Tibial artery (tissue), 4 donors: ENCODE data around the gene PRDM8.

ENCODE experiments used
- DNase-seq, 2 donors: peaks; one replicate each; pipeline ENCODE4 v3.0.0-alpha.2; 2019
- H3K27ac ChIP-seq, 2 donors: fragments of 200-600 bp; sonication (generic) in 1 of 2; 1 replicate in 1 of 2; 2 replicates in 1 of 2; pipeline ENCODE4 v1.5.1; 2018 to 2019; ENCODE audit warnings: mild to moderate bottlenecking in 1 of 2
- H3K27me3 ChIP-seq, 2 donors: fragments of 200-600 bp; sonication (generic) in 1 of 2; one replicate each; pipeline versions ENCODE4 v1.5.1 to v1.6.0; 2016 to 2019
- H3K36me3 ChIP-seq, 3 donors: fragments of 200-600 bp; sonication (generic) in 2 of 3; one replicate each; pipeline ENCODE4 v1.5.1; 2016 to 2019; ENCODE audit warnings: mild to moderate bottlenecking in 2 of 3
- H3K4me1 ChIP-seq, 4 donors: fragments of 200-600 bp; sonication (generic) in 2 of 4; 1 replicate in 3 of 4; 2 replicates in 1 of 4; pipeline ENCODE4 v1.5.1; 2016 to 2019
- H3K4me3 ChIP-seq, 2 donors: fragments of 200-600 bp; sonication (generic) in 1 of 2; 1 replicate in 1 of 2; 2 replicates in 1 of 2; pipeline ENCODE4 v1.5.1; 2018 to 2019; ENCODE audit warnings: mild to moderate bottlenecking in 2 of 2
- H3K9me3 ChIP-seq, 3 donors: fragments of 200-600 bp; sonication (generic) in 1 of 3; one replicate each; pipeline ENCODE4 v1.5.1; 2016 to 2019
- intact Hi-C: fragments of 100-400 bp; cut with DNase I; formaldehyde crosslinking; loops from one replicate; pipeline ENCODE4 v1.15.0; 2023; ENCODE audit warnings: low total_unique reads
- TF ChIP-seq, protein P1 (sequence below), 2 experiments: fragments of 200-600 bp in 1 of 2; fragments of 450-650 bp in 1 of 2; IDR thresholded peaks; one replicate each; pipeline ENCODE4 v1.5.1; 2017 to 2019; ENCODE audit warnings: antibody characterized with exemption in 2 of 2, mild to moderate bottlenecking in 1 of 2, moderate library complexity in 1 of 2

PRDM8 gene

GRCh38 chr4:80155316-80155982 is 41.9 kb upstream of the PRDM8 start:
- H3K4me3 ChIP-seq: no peak overlapping the region
- TF ChIP-seq, protein P1, sequence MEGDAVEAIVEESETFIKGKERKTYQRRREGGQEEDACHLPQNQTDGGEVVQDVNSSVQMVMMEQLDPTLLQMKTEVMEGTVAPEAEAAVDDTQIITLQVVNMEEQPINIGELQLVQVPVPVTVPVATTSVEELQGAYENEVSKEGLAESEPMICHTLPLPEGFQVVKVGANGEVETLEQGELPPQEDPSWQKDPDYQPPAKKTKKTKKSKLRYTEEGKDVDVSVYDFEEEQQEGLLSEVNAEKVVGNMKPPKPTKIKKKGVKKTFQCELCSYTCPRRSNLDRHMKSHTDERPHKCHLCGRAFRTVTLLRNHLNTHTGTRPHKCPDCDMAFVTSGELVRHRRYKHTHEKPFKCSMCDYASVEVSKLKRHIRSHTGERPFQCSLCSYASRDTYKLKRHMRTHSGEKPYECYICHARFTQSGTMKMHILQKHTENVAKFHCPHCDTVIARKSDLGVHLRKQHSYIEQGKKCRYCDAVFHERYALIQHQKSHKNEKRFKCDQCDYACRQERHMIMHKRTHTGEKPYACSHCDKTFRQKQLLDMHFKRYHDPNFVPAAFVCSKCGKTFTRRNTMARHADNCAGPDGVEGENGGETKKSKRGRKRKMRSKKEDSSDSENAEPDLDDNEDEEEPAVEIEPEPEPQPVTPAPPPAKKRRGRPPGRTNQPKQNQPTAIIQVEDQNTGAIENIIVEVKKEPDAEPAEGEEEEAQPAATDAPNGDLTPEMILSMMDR (IDR thresholded peaks at IDR 0.05): no peak
- no peaks in the 10 kb centered on the region for H3K36me3 ChIP-seq
- DNase-seq: no peak
- H3K9me3 ChIP-seq: peaks cover 0 to 6% (median 0%) of the 10 kb centered on the region in 3 donors
- intact Hi-C loops: no loop called here
- no peaks in the 10 kb centered on the region for H3K4me1 ChIP-seq
- no peaks in the 10 kb centered on the region for H3K27me3 ChIP-seq
- no peak overlapping the region for H3K27ac ChIP-seq

DNA sequence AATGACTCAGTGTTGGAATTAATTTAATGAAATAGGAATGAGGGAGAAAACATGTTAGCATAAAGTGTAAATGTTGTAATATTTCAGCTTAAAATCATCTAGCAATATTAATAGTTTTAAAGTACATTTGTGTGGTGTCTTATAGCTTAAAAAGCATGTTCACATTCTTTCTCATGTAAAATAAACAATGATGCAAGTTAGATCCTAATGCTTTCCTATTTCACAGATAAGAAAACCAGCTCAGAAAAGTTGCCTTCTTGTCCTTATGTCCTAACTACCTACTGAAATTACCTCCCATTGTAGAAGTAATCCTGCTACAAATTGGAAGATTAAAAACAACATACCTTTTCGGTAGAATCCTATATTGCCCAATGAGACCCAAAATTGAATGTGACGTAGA is 40.9 kb upstream of the PRDM8 start:
- H3K9me3 ChIP-seq: peaks cover 0 to 6% (median 0%) of the 10 kb centered on the region in 3 donors
- H3K4me1 ChIP-seq: no peaks in the 10 kb centered on the region
- TF ChIP-seq, protein P1 (IDR thresholded peaks at IDR 0.05): no peak
- no peak for DNase-seq
- H3K36me3 ChIP-seq: no peaks in the 10 kb centered on the region
- H3K27me3 ChIP-seq: no peaks in the 10 kb centered on the region
- H3K4me3 ChIP-seq: no peak overlapping the region
- no peak overlapping the region for H3K27ac ChIP-seq
- intact Hi-C loops: no loop called here

GRCh38 chr4:80161413-80162058 is 35.8 kb upstream of the PRDM8 start:
- TF ChIP-seq, protein P1 (IDR thresholded peaks at IDR 0.05): no peak
- H3K27ac ChIP-seq: no peak overlapping the region
- H3K4me3 ChIP-seq: no peak overlapping the region
- H3K9me3 ChIP-seq: peaks cover 0 to 6% (median 0%) of the 10 kb centered on the region in 3 donors
- no peak for DNase-seq
- H3K4me1 ChIP-seq: no peaks in the 10 kb centered on the region
- no peaks in the 10 kb centered on the region for H3K36me3 ChIP-seq
- no peaks in the 10 kb centered on the region for H3K27me3 ChIP-seq
- intact Hi-C loops: no loop called here

GRCh38 chr4:80162418-80162817 is 34.9 kb upstream of the PRDM8 start:
- Histone ChIP-seq H3K4me1 (no peaks in the 10 kb centered on the region), H3K27me3 (no peaks in the 10 kb centered on the region), H3K9me3 (peaks cover 0 to 6% (median 0%) of the 10 kb centered on the region in 3 donors), H3K27ac (no peak overlapping the region), H3K36me3 (no peaks in the 10 kb centered on the region), H3K4me3 (no peak overlapping the region)
- intact Hi-C loops: no loop called here
- TF ChIP-seq, protein P1 (IDR thresholded peaks at IDR 0.05): no peak
- no peak for DNase-seq

DNA sequence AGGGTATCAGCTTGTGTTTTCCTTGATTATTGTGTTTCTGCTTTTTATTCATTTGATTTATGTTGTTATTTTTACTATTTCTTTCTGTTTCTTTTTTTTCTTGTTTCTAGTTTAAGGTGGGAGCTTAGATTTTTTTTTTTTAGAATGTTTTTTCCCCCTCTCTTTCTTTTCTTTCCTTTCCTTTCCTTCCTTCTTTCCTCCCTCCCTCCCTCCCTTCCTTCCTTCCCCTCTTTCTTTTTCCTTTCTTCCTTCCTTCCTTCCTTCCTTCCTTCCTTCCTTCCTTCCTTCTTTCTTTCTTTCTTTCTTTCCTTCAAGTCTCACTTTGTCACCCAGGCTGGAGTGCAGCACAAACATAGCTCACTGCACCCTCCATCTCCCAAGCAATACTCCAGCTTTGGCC is 31.4 kb upstream of the PRDM8 start:
- Histone ChIP-seq H3K4me3 (no peak overlapping the region), H3K27me3 (no peaks in the 10 kb centered on the region), H3K27ac (no peak overlapping the region), H3K36me3 (no peaks in the 10 kb centered on the region), H3K9me3 (no peaks in the 10 kb centered on the region), H3K4me1 (no peaks in the 10 kb centered on the region)
- TF ChIP-seq, protein P1 (IDR thresholded peaks at IDR 0.05): no peak
- intact Hi-C loops: no loop called here
- DNase-seq: no peak
